HG03045 (cell line): ENCODE data around the gene HSPA5.
"Not testable (repeated sequence)": the region's sequence is repeated elsewhere in the genome, so short reads cannot be mapped to it uniquely, and the experiment has no call there.

ENCODE experiments used
- ATAC-seq: cut with Tn5 transposase; IDR thresholded peaks from one replicate; pipeline ENCODE4 v1.9.1; 2021; ENCODE audit warnings: mild to moderate bottlenecking, moderate library complexity; ENCODE audit not compliant: unreplicated experiment

The HSPA5 gene

GRCh38 chr9:125241000-125241862 is at the start of gene HSPA5:
TSS of gene HSPA5 (minus strand) at chr9:125241343. CDS start at chr9:125241126, 217 bp downstream.
- peak; percentile 88 for ATAC-seq

- not testable (repeated sequence) for ATAC-seq
These were observed 45.8 kb upstream of the HSPA5 start for GRCh38 chr9:125286935-125287433.

- no peak for ATAC-seq
These were observed 43.7 kb upstream of the HSPA5 start for GRCh38 chr9:125284855-125285254.

- ATAC-seq: no peak
These were observed 39.8 kb upstream of the HSPA5 start for GRCh38 chr9:125280945-125281344.

- ATAC-seq: no peak
These were observed 36.3 kb upstream of the HSPA5 start for GRCh38 chr9:125277411-125277810.

GRCh38 chr9:125276771-125277170 is 35.6 kb upstream of the HSPA5 start:
- no peak for ATAC-seq

- ATAC-seq: no peak
These were observed 31.6 kb upstream of the HSPA5 start for GRCh38 chr9:125272697-125273096.

GRCh38 chr9:125271081-125271480 is 29.9 kb upstream of the HSPA5 start:
- ATAC-seq: no peak

- no peak for ATAC-seq
These were observed 27.9 kb upstream of the HSPA5 start for GRCh38 chr9:125269014-125269397.

GRCh38 chr9:125268394-125269013 is 27.4 kb upstream of the HSPA5 start:
- ATAC-seq: no peak

GRCh38 chr9:125264068-125264467 is 22.9 kb upstream of the HSPA5 start:
- ATAC-seq: not testable (repeated sequence)

- ATAC-seq: no peak
These were observed 21.3 kb upstream of the HSPA5 start for GRCh38 chr9:125262294-125262991.

GRCh38 chr9:125261501-125262293 is 20.6 kb upstream of the HSPA5 start, which contains the start of gene GAPVD1:
TSS of gene GAPVD1 (plus strand) at chr9:125261826. CDS start at chr9:125298922, 37,096 bp downstream.
- peak; percentile 90 for ATAC-seq

- ATAC-seq: no peak
These were observed 19.4 kb upstream of the HSPA5 start for GRCh38 chr9:125260561-125260960.

GRCh38 chr9:125258832-125259534 is 17.8 kb upstream of the HSPA5 start:
- no peak for ATAC-seq

- no peak for ATAC-seq
These were observed 17.1 kb upstream of the HSPA5 start for GRCh38 chr9:125258160-125258785.

- no peak for ATAC-seq
These were observed 14.7 kb upstream of the HSPA5 start for GRCh38 chr9:125255781-125256391.

- ATAC-seq: no peak
These were observed 13.1 kb upstream of the HSPA5 start for GRCh38 chr9:125254231-125254630.

- ATAC-seq: no peak
These were observed 5.1 kb upstream of the HSPA5 start for GRCh38 chr9:125246261-125246667.
